Ishikawa (cell line): Measurements from ENCODE around the gene SPDL1.

Experiments used
- CREB1 ChIP-seq: IDR thresholded peaks from 2 replicates; pipeline ENCODE4 v1.6.1; 2012; ENCODE audit warnings: low read depth
- EP300 ChIP-seq: IDR thresholded peaks from 2 replicates; pipeline ENCODE4 v1.6.1; 2012; ENCODE audit warnings: borderline replicate concordance
- RAD21 ChIP-seq: IDR thresholded peaks from 2 replicates; pipeline ENCODE4 v1.6.1; 2012; ENCODE audit warnings: low read depth
- ZBTB7A ChIP-seq: IDR thresholded peaks from 2 replicates; pipeline ENCODE4 v1.6.1; 2012; ENCODE audit warnings: low read depth
- TF ChIP-seq, protein P1 (sequence below): IDR thresholded peaks from 2 replicates; pipeline ENCODE4 v1.6.1; 2012
- TF ChIP-seq, protein P2 (sequence below): IDR thresholded peaks from 2 replicates; pipeline ENCODE4 v1.6.1; 2012; ENCODE audit warnings: low read depth, mild to moderate bottlenecking

DNA sequence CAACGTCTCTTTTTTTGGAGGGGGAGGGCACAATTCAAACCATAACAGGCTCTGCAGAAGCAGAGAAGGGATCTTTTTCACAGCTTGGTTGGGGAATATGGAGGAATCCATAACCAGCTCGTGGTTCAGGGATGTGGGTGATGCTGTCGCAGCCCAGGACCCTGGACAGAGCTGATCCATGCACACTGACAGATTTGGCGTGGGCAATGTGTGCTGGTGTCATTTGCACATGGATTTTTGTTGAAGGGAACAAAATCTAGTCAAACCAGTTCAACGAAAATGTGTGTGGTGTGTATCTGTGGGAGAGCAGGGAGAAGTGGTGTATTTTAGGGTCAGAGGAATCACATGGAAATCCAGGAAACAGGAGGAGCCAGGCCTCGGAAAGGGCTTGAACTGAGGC, 57.7 kb downstream of the SPDL1 start:
- TF ChIP-seq EP300 = no peak
- no peak for TF ChIP-seq CREB1
- TF ChIP-seq ZBTB7A = no peak
- TF ChIP-seq, protein P1, sequence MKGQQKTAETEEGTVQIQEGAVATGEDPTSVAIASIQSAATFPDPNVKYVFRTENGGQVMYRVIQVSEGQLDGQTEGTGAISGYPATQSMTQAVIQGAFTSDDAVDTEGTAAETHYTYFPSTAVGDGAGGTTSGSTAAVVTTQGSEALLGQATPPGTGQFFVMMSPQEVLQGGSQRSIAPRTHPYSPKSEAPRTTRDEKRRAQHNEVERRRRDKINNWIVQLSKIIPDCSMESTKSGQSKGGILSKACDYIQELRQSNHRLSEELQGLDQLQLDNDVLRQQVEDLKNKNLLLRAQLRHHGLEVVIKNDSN = no peak
- no peak for TF ChIP-seq RAD21
- TF ChIP-seq, protein P2, sequence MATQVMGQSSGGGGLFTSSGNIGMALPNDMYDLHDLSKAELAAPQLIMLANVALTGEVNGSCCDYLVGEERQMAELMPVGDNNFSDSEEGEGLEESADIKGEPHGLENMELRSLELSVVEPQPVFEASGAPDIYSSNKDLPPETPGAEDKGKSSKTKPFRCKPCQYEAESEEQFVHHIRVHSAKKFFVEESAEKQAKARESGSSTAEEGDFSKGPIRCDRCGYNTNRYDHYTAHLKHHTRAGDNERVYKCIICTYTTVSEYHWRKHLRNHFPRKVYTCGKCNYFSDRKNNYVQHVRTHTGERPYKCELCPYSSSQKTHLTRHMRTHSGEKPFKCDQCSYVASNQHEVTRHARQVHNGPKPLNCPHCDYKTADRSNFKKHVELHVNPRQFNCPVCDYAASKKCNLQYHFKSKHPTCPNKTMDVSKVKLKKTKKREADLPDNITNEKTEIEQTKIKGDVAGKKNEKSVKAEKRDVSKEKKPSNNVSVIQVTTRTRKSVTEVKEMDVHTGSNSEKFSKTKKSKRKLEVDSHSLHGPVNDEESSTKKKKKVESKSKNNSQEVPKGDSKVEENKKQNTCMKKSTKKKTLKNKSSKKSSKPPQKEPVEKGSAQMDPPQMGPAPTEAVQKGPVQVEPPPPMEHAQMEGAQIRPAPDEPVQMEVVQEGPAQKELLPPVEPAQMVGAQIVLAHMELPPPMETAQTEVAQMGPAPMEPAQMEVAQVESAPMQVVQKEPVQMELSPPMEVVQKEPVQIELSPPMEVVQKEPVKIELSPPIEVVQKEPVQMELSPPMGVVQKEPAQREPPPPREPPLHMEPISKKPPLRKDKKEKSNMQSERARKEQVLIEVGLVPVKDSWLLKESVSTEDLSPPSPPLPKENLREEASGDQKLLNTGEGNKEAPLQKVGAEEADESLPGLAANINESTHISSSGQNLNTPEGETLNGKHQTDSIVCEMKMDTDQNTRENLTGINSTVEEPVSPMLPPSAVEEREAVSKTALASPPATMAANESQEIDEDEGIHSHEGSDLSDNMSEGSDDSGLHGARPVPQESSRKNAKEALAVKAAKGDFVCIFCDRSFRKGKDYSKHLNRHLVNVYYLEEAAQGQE = peak; percentile 81
